Endothelial cell of umbilical vein (primary cell): ENCODE results near the gene VPS52. TPM values are rescaled to one million over a fixed set of nuclear protein-coding genes. Genes with fewer than 3 reads are reported as not detected.
A peak's percentile ranks its signal among the peaks of the same experiment; 100 is the strongest.

Source experiments
- BruUV-seq: library from RNA; stranded (reverse); fragments of 400-500 nt; replicated peaks from 2 replicates; lab custom pipeline; 2021; lab: Mats Ljungman, UMichigan
- CTCF ChIA-PET: fragments of 300-600, 350-600 bp; sonication (Branson Sonifier 250); formaldehyde crosslinking; loops from one replicate; lab custom pipeline; 2021; ENCODE audit warnings: antibody characterized with exemption, inconsistent platforms; lab: Charles Lee
- POLR2A ChIA-PET: fragments of 300-600, 350-600 bp; sonication (Branson Sonifier 250); formaldehyde crosslinking; loops from one replicate; lab custom pipeline; 2021; ENCODE audit warnings: antibody characterized with exemption, inconsistent platforms; lab: Charles Lee
- DNase-seq: peaks from one replicate; pipeline ENCODE4 v3.0.0-alpha.2; 2011; ENCODE audit warnings: low read depth, low spot score
- FAIRE-seq: peaks from 2 replicates; lab custom pipeline; 2011; peaks lifted over from hg19 to GRCh38; lab: Jason Lieb, UNC
- H2AFZ ChIP-seq: 2 replicates; pipeline ENCODE4 v1.6.0; 2012; ENCODE audit warnings: low read depth, low read length, control low read depth, inconsistent platforms
- H3K27ac ChIP-seq: 2 replicates; pipeline ENCODE4 v1.5.1; 2011; ENCODE audit warnings: low read depth, mild to moderate bottlenecking, control low read depth, low read length, moderate library complexity; ENCODE audit not compliant: insufficient read depth
- H3K27me3 ChIP-seq, 2 experiments: 2 replicates each; pipeline versions ENCODE4 v1.6.0 to v1.6.1; 2011; ENCODE audit warnings: low read length in 2 of 2, mixed read lengths in 1 of 2; ENCODE audit not compliant: control insufficient read depth in 2 of 2, insufficient read depth in 2 of 2
- H3K36me3 ChIP-seq, 2 experiments: 2 replicates in 1 of 2; 3 replicates in 1 of 2; pipeline ENCODE4 v1.5.1; 2011; ENCODE audit warnings: low read length in 2 of 2, mild to moderate bottlenecking in 1 of 2, moderate library complexity in 1 of 2; ENCODE audit not compliant: control insufficient read depth in 2 of 2, insufficient read depth in 2 of 2; ENCODE audit errors: extremely low read depth in 1 of 2
- H3K4me1 ChIP-seq: 3 replicates; pipeline ENCODE4 v1.5.1; 2011; ENCODE audit warnings: mild to moderate bottlenecking, low read length; ENCODE audit not compliant: control insufficient read depth, insufficient read depth; ENCODE audit errors: extremely low read depth
- H3K4me2 ChIP-seq: 2 replicates; pipeline ENCODE4 v1.6.1; 2011; ENCODE audit warnings: low read length, control low read depth, mixed read lengths; ENCODE audit not compliant: insufficient read depth
- H3K4me3 ChIP-seq, 3 experiments: fragments of 200-600 bp in 1 of 3; sonication (generic), shearing (Covaris generic) in 1 of 3; replicated peaks in 1 of 3; 2 replicates each; pipeline ENCODE4 v1.5.1; 2011 to 2016; ENCODE audit warnings: control low read depth in 3 of 3, low read length in 3 of 3, mild to moderate bottlenecking in 2 of 3, inconsistent platforms in 1 of 3, low read depth in 1 of 3, moderate library complexity in 1 of 3; ENCODE audit not compliant: insufficient read depth in 1 of 3
- H3K79me2 ChIP-seq: 2 replicates; pipeline ENCODE4 v1.6.0; 2012; ENCODE audit warnings: low read length, inconsistent platforms; ENCODE audit not compliant: control insufficient read depth, insufficient read depth
- H3K9ac ChIP-seq: replicated peaks from 2 replicates; pipeline ENCODE3; 2011; ENCODE audit warnings: low read length, control low read depth; ENCODE audit not compliant: insufficient read depth; ENCODE audit errors: extremely low read depth
- H3K9me1 ChIP-seq: replicated peaks from 3 replicates; pipeline ENCODE4 v1.6.0; 2011; ENCODE audit warnings: mild to moderate bottlenecking, low read length; ENCODE audit not compliant: control insufficient read depth, insufficient read depth; ENCODE audit errors: extremely low read depth
- H3K9me3 ChIP-seq: replicated peaks from 2 replicates; pipeline ENCODE4 v1.5.1; 2012; ENCODE audit warnings: low read length, inconsistent platforms; ENCODE audit not compliant: control insufficient read depth, insufficient read depth
- H4K20me1 ChIP-seq: replicated peaks from 2 replicates; pipeline ENCODE3; 2011; ENCODE audit warnings: mild to moderate bottlenecking, low read length; ENCODE audit not compliant: control insufficient read depth, insufficient read depth; ENCODE audit errors: extremely low read depth
- CTCF ChIP-seq, 2 donors: IDR thresholded peaks; 1 replicate in 1 of 2; 2 replicates in 1 of 2; pipeline ENCODE4 v1.5.1; 2011; ENCODE audit warnings: low read length in 2 of 2, mild to moderate bottlenecking in 2 of 2, moderate library complexity in 2 of 2, control low read depth in 1 of 2, inconsistent platforms in 1 of 2, low read depth in 1 of 2; ENCODE audit not compliant: insufficient read depth in 1 of 2; ENCODE audit errors: extremely low read depth in 1 of 2
- EZH2 ChIP-seq: IDR thresholded peaks from 2 replicates; pipeline ENCODE4 v1.6.1; 2012; ENCODE audit warnings: borderline replicate concordance, low read depth, mild to moderate bottlenecking, moderate library complexity, low read length, inconsistent platforms; ENCODE audit not compliant: severe bottlenecking
- FOS ChIP-seq: IDR thresholded peaks from 2 replicates; pipeline ENCODE4 v1.6.1; 2011; ENCODE audit warnings: mild to moderate bottlenecking, low read length, moderate library complexity, borderline replicate concordance; ENCODE audit not compliant: insufficient read depth
- GATA2 ChIP-seq: IDR thresholded peaks from 2 replicates; pipeline ENCODE4 v1.7.0; 2011; ENCODE audit warnings: low read depth, mild to moderate bottlenecking, moderate library complexity, mixed read lengths, low read length; ENCODE audit not compliant: insufficient read length, insufficient read depth
- JUN ChIP-seq: IDR thresholded peaks from 2 replicates; pipeline ENCODE4 v1.6.1; 2011; ENCODE audit warnings: borderline replicate concordance, low read depth; ENCODE audit not compliant: insufficient read length, insufficient read depth
- MAX ChIP-seq: IDR thresholded peaks from 2 replicates; pipeline ENCODE4 v1.6.1; 2011; ENCODE audit not compliant: insufficient read depth, insufficient read length
- MYC ChIP-seq: IDR thresholded peaks from one replicate; pipeline ENCODE4 v1.6.1; 2011; ENCODE audit warnings: mild to moderate bottlenecking, low read depth, low read length
- POLR2A ChIP-seq: IDR thresholded peaks from 2 replicates; pipeline ENCODE4 v1.6.1; 2012; ENCODE audit warnings: low read depth, mild to moderate bottlenecking, control low read depth, low read length
- POLR2AphosphoS5 ChIP-seq: IDR thresholded peaks from 2 replicates; pipeline ENCODE4 v1.6.1; 2012; ENCODE audit warnings: low read depth, mild to moderate bottlenecking, control low read depth, low read length, moderate library complexity; ENCODE audit not compliant: insufficient read depth
- dilution Hi-C: fragments of 300-500 bp; cut with MboI; formaldehyde crosslinking; loops from one replicate; pipeline ENCODE4 v1.15.0; 2019; ENCODE audit warnings: low sequenced_read_pairs; ENCODE audit not compliant: extremely low pct_ligation_motif_present
- intact Hi-C: fragments of 100-400 bp; cut with micrococcal nuclease; formaldehyde crosslinking; loops from one replicate; pipeline ENCODE4 v1.10.0; 2022
- polyA plus RNA-seq, 4 experiments: library from polyadenylated mRNA; depleted of rRNA in 3 of 4; stranded (reverse) in 3 of 4; unstranded in 1 of 4; fragments of >200 nt; gene quantifications; 2 replicates each; pipeline versions ENCODE4 v1.2.1 to v1.2.3, GENCODE V29; 2011 to 2012; ENCODE audit warnings: missing spikeins in 1 of 4
- total RNA-seq: library from RNA; stranded (reverse); gene quantifications from 2 replicates; pipeline ENCODE4 v1.2.3, GENCODE V29; 2021

Gene VPS52
- total and polyA plus RNA-seq, 2 donors (not counting 3 experiments of a cell fraction or from before 2014, with no cell fraction given), result 49.2 to 112 TPM

- ChIA-PET CTCF (no interaction called here), POLR2A (no interaction called here)
- TF ChIP-seq FOS (no peak), EZH2 (no peak), JUN (no peak), POLR2AphosphoS5 (no peak), MYC (no peak), MAX (no peak), GATA2 (no peak), CTCF (IDR thresholded peaks at IDR 0.05; ENCODE audit: extremely low read depth in 1 of 2, insufficient read depth in 1 of 2, low read depth in 1 of 2, low read length in 2 of 2) (no peak), POLR2A (no peak)
- Histone ChIP-seq H3K27me3 (no peaks in the 10 kb centered on the region), H3K9me1 (no peaks in the 10 kb centered on the region), H3K4me1 (peaks cover 48% of the 10 kb centered on the region), H3K9me3 (no peaks in the 10 kb centered on the region), H4K20me1 (peaks cover 5% of the 10 kb centered on the region), H3K4me2 (peak overlapping the region; percentile 97), H3K4me3 (peak overlapping the region; percentile 2 to 86 (median 83)), H3K79me2 (peaks cover 48% of the 10 kb centered on the region), H3K27ac (no peak overlapping the region), H3K9ac (no peak overlapping the region), H2AFZ (no peak overlapping the region), H3K36me3 (peaks cover 8 to 23% of the 10 kb centered on the region in 2 experiments)
- dilution Hi-C loops (no loop called here), intact Hi-C loops (loop anchor here (2.0 to 5.0 kb wide), 2 partner anchors 73 to 153 kb away; partner anchors contain the start of genes RXRB and SLC39A7)
- DNase-seq (no peak), FAIRE-seq (no peak)
- BruUV-seq, result no TSS peak
These were observed 2.5 kb upstream of the VPS52 start for GRCh38 chr6:33273924-33274902.
